Glomerular endothelial cell (primary cell): ENCODE measurements around the gene SEMA3C. TPM values are rescaled to one million over a fixed set of nuclear protein-coding genes. Genes with fewer than 3 reads are reported as not detected.

Source experiments
- DNase-seq: peaks from one replicate; pipeline ENCODE4 v3.0.0-alpha.2; 2011; ENCODE audit warnings: low read depth, low spot score; ENCODE audit errors: extremely low read depth
- total RNA-seq: library from RNA; depleted of rRNA; stranded (reverse); fragments of >200 nt; gene quantifications from 2 replicates; pipeline ENCODE4 v1.2.3, GENCODE V29; 2015

The SEMA3C gene
- total RNA-seq, 1 donor from 2014 or later: 8.6 TPM

GRCh38 chr7:80711531-80711930 is 207.3 kb downstream of the SEMA3C start:
- no peak for DNase-seq

- no peak for DNase-seq
These were observed 210.7 kb downstream of the SEMA3C start for GRCh38 chr7:80708123-80708522.

GRCh38 chr7:80707318-80707717 is 211.5 kb downstream of the SEMA3C start:
- DNase-seq: no peak

- DNase-seq: no peak
These were observed 213.6 kb downstream of the SEMA3C start for GRCh38 chr7:80705130-80705781.

- no peak for DNase-seq
These were observed 215.6 kb downstream of the SEMA3C start for GRCh38 chr7:80703272-80703671.

GRCh38 chr7:80699721-80700256 is 219.1 kb downstream of the SEMA3C start:
- no peak for DNase-seq

- DNase-seq: no peak
These were observed 219.7 kb downstream of the SEMA3C start for GRCh38 chr7:80699045-80699638.
